Kidney tubule cell (primary cell): ENCODE data around the gene AFAP1L1.

Experiments
- DNase-seq: peaks from one replicate; pipeline ENCODE4 v3.0.0-alpha.2; 2018; ENCODE audit warnings: low spot score

Gene AFAP1L1

GRCh38 chr5:149271716-149272563 lies at the start of gene AFAP1L1:
Gene AFAP1L1, plus strand, starts transcription at chr5:149271859. Its CDS starts 110 bp downstream, at chr5:149271969.
- DNase-seq: peak; percentile 66

GRCh38 chr5:149223081-149223848 lies 48.4 kb upstream of the AFAP1L1 start:
- no peak for DNase-seq

- DNase-seq: no peak
Observed at GRCh38 chr5:149224282-149224681, 47.4 kb upstream of the AFAP1L1 start.

- DNase-seq: peak; percentile 85
Observed at GRCh38 chr5:149227168-149227826, 44.4 kb upstream of the AFAP1L1 start.

GRCh38 chr5:149228618-149229297 lies 42.9 kb upstream of the AFAP1L1 start:
- DNase-seq: peak; percentile 85

- DNase-seq: no peak
Observed at GRCh38 chr5:149229298-149229937, 42.2 kb upstream of the AFAP1L1 start.

- no peak for DNase-seq
Observed at GRCh38 chr5:149235841-149236240, 35.8 kb upstream of the AFAP1L1 start.

GRCh38 chr5:149237662-149238061 lies 34.0 kb upstream of the AFAP1L1 start:
- DNase-seq: no peak

GRCh38 chr5:149238540-149238939 lies 33.1 kb upstream of the AFAP1L1 start:
- no peak for DNase-seq

- DNase-seq: no peak
Observed at GRCh38 chr5:149239917-149240316, 31.7 kb upstream of the AFAP1L1 start.

GRCh38 chr5:149240354-149240998 lies 31.2 kb upstream of the AFAP1L1 start:
- no peak for DNase-seq

- DNase-seq: no peak
Observed at GRCh38 chr5:149242339-149242738, 29.3 kb upstream of the AFAP1L1 start.

- no peak for DNase-seq
Observed at GRCh38 chr5:149246906-149247305, 24.8 kb upstream of the AFAP1L1 start.

GRCh38 chr5:149247726-149248125 lies 23.9 kb upstream of the AFAP1L1 start:
- no peak for DNase-seq

GRCh38 chr5:149251546-149251945 lies 20.1 kb upstream of the AFAP1L1 start:
- no peak for DNase-seq

- DNase-seq: peak; percentile 33
Observed at GRCh38 chr5:149254506-149254905, 17.2 kb upstream of the AFAP1L1 start.

GRCh38 chr5:149256451-149256850 lies 15.2 kb upstream of the AFAP1L1 start:
- peak; percentile 77 for DNase-seq

GRCh38 chr5:149257131-149257530 lies 14.5 kb upstream of the AFAP1L1 start:
- DNase-seq: peak; percentile 58

- DNase-seq: peak; percentile 97
Observed at GRCh38 chr5:149257889-149258705, 13.6 kb upstream of the AFAP1L1 start.

GRCh38 chr5:149260761-149261160 lies 10.9 kb upstream of the AFAP1L1 start:
- DNase-seq: no peak
